LNCaP clone FGC (cell line): ENCODE measurements around the gene AIPL1.

ENCODE experiments used
- DNase-seq: peaks from one replicate; pipeline ENCODE4 v3.0.0-alpha.2; 2011; ENCODE audit warnings: low read depth
- H3K4me3 ChIP-seq: 2 replicates; pipeline ENCODE4 v1.5.1; 2011; ENCODE audit warnings: mild to moderate bottlenecking, low read depth, low read length, control low read depth
- CTCF ChIP-seq: IDR thresholded peaks from 2 replicates; pipeline ENCODE4 v1.5.1; 2012; ENCODE audit warnings: mild to moderate bottlenecking; ENCODE audit not compliant: control insufficient read depth, insufficient read depth; ENCODE audit errors: extremely low read depth

The AIPL1 gene

GRCh38 chr17:6374271-6374691 is 60.6 kb downstream of the AIPL1 start:
- DNase-seq, result peak; percentile 3
- no peak overlapping the region for H3K4me3 ChIP-seq
- TF ChIP-seq CTCF, result no peak
